SHP77 treated with DMSO at 0.1 percent for 48 hours (cell line): ENCODE measurements around the gene F12.

Experiments used
- DNase-seq: peaks from one replicate; lab custom pipeline; 2025; lab: John Stamatoyannopoulos, UW

The F12 gene

DNA sequence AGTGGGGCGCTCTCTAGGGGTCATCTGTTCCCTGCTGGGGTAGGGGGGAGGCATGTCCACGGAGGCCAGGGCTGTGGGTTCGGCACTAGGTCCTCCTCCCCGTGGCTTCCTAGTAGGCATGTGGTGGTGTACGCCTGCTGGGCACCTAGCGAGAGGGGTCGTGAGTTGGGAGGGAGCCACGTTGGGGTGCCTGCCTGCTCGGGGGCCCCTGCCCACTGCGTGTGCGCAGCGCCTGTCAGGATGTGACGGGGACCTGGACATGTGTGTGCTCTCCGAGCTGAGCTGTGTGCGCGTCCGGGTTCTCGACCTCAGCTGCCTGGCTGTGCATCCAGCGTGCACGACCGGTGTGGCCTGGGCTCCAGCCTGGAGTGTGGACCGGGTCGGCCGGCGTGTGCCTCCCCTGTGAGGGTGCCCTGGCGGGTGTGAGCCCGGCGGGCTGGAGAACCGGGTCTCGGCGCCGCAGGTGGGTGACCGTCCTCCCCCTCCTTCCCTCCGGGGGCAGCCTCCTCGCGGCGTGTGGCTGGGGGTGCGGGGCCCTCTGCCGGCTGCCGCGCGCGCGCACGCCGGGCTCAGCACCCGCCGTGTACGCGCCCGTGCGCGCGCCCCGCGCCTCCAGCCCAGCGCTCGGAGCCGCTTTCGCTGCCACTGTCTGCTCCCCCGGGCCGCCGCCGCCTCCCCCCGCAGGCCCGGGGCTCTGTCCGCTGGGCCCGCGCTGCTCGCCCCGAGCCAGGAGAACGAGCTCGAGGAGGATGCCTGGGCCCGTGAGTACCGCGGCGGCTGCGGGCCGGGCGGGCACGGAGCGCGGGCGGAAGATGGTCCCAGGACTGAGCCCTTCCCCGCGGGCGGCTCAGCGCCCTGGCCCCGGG is 37.1 kb upstream of the F12 start, which contains the start of gene PRR7:
Gene PRR7 (plus strand): TSS at position 615 of the 866 bp plus-strand sequence. CDS start 8,254 bp downstream, outside the sequence.
- peak; percentile 50 for DNase-seq

DNA sequence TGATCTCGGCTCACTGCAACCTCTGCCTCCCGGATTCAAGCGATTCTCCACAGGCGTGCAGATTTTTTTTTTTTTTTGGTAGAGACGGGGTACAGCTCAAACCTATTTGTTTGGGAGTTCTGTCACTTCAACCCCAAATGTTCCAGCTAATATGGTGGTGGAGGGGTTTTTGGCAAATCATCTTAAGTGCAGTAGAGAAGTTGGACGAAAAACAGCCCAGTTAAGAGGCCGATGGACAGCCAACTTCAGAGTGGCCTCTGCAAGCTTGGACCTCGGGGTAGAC is 36.5 kb upstream of the F12 start:
- no peak for DNase-seq

DNA sequence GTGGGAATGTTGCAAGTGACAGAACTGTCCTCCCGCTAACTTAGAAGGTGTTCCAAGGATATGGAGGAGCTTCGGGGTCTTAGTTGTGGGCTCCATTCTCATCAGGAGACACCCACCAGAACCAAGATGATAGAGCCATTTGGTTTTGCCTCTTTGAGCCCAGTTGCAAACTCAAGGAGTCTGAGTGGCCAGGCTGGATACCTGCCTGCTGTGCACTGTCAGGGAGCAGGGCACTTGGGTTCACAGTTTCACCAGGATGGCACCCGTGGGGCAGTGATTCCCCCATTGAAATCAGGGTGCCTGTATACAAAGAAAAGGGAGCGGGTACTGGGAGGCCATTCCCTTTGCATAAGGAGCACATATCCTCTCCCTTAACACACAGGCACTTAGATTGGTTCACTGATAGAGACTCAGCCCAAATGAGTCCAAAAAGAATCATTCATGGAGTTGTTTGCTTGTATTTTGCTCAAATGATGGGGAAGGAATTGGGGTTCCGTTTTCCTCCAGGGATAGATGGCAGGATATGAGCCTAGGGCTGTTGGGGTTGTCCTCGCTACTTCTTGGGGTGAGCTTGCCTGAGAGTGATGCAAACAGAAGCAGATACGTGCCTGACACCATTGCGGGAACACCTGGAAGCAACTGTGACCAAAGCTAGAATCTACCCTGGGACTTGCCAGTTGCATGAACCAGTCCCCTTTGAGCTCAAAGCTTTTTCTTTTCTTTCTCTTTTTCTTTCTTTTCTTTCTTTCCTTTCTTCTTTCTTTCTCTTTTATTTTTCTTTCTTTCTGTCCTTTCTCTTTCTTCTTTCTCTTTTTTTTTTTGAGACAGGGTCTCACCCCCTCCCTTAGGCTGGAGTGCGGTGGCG is 35.9 kb upstream of the F12 start:
- DNase-seq, result no peak

DNA sequence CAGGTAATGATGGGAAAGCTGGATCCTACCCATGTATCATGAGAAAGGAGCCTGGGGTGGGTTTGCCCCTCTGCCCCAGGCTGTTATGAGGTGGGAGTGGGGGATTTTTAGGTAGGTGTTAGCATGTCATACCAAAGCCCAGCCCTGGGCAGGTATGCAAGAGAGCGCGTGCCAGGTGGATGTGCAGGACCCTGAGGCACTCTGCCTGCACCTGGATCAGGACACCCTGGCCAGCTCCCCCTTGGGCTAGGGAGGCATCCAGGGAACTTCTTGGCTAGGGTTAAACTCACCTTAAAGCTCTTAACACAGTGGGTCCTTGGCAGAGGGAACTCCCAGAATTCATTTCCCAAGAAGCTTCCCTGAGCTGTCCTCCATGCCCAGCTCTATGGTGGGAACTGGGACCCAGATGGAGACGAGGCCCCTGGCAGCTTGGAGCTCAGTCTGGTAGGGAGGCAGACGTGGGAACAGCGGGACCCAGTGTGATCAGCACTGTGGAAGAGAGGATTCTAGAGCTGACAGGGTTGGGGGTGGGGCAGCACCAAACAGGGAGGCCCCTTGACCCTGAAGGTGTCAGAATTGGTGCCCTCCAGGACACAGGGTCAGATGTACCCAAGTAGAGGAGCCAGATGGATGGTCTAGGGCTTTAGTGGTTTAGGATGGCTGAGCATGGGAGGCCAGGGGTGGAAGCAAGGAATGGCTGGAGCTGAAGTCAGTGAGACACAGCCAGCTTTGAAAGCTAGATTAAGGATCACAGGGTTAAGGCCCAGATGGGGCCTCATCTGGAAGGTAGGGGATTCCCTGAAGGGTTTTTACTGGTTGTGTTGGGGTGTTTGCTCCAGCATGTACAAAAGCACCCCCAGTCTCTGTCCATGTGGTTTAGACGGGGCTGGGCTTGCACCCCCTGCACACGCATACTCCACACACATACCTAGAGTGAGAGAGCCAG is 35.0 kb upstream of the F12 start:
- DNase-seq, result no peak

DNA sequence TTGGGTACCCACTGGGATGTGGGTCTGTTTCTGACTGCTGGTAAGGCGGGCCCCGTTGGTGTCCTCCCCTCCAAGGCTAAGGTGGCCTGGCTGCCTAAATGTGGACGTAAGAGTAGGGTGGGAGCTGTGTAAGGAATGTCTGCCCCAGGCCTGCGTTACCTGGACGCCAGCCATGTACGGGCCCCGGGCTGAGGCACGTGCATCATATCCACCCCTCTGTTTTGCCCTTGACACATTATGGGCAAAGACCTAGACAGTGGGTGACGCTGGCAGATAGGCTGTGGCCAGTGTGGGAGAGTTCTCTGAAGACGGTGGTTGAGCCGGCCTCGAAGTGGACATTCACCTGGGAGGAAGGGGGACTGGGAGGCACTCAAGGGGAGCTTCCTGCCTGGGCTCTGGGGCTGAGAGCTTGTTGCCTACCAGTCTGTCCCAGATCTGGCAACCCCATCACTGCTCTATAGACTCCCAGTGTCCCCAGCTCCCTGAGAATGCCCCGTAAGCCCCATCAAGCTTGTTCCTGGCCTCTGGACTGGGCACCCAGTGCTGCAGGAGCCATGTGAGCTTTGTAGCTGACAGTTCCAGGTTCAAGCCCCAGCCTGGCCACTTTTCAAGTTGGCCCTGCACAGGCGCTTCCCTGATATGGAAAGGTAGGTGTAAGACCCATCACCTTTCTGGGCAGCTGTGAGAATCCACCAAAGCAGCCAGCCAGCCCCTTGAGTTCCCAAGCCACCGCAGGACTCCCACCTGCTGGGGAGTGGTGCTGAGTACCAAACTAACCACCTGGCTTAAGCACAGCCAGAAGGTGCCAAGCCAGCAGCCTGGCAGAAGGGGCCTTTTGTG is 34.0 kb upstream of the F12 start:
- DNase-seq, result no peak

DNA sequence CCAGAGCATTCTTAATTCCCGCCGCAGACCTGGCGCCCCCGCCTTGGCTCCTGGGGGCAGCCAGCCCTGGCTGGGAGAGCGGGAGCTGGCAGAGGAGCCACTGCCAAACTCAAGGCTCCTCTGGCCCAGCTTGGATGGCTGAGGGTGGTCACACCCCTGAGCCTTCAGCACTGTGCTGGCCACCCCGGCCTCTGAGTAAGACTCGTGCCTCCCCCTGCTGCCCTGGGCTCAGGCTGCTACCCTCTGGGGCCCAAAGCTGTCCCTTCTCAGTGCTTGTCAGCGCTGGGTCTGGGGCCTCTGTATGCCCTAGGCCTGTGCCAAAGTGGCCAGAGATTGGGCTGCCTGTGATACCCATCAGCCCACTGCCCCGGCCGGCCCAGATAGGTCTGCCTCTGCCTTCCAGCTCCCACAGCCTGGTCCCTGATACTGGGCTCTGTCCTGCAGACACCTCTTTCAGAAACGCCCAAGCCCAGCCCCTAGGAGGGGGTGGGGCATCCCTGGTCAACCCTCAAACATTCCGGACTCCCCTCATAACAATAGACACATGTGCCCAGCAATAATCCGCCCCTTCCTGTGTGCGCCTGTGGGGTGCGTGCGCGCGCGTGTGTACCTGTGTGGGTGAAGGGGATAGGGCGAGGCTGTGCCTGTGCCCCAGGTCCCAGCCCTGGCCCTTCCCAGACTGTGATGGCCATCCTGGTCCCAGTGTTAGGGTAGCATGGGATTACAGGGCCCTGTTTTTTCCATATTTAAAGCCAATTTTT is 32.9 kb upstream of the F12 start:
- DNase-seq, result no peak

DNA sequence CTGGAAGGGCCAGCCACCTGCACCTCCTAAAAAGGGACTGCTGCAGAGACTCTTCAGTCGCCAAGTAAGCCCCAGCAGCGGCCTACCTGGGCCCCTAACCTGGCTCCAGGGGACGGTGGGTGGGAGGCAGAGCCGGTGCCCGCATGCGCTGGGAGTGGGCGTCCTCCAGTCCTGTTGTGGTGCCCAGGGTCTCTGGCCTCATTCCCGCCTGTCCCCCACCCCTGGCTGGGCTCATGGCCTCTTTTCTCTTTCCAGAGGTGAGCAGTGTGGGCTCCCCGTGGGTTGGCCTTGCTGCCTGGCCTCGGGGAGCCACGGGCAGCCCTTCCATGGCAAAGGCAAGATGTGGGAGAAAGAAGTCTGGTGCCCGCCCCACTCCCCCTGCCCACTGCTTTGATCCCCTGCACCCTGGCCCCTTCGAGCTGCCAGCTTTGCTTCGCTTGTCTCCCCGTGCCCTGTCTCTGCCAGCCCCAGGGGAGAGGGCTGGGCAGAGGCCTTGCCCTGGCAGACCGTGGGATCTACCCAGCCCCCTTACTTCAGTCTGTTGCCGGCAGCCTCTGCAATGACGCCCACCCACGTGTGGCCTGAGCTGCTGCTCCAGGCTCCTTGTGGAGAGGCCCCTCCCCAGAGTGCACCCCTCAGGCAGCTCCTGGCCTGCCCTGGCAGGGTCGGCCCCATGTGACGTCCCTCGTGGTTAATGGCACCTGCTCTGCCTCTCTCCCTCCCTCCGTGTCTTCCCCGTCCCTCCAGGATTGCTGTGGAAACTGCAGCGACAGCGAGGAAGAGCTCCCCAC is 31.8 kb upstream of the F12 start:
- no peak for DNase-seq

DNA sequence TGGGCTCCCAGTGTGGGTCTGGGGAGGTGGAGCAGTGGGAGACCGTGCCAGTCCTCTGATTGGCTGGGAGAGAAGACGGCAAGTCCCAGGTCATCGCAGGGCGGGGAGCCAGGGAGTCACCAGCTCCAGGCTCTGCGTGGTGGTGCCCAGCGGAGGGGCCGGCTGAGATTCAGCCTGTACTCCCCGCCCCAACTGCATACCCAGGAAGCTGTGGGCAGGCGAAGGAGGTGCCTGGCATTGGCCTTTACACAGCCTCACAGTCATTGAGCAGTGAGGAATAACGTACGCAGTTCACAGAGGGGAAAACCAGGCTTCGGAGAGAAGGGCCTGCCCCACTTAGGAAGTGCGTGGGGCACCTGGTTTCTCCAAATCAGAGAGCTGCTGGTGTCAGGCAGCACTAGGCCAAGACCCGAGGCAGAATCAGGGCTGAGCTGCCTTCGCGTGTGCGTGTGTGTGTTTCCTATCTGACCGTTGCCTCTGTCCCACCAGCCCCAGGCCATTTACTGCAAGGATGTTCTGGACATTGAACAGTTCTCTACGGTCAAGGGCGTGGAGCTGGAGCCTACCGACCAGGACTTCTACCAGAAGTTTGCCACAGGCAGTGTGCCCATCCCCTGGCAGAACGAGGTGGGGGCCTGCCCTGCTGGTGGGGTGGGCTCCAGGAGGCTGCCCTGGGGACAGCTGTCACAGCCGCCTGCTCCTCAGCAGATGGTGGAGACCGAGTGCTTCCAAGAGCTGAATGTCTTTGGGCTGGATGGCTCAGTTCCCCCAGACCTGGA is 31.0 kb upstream of the F12 start:
- no peak for DNase-seq

DNA sequence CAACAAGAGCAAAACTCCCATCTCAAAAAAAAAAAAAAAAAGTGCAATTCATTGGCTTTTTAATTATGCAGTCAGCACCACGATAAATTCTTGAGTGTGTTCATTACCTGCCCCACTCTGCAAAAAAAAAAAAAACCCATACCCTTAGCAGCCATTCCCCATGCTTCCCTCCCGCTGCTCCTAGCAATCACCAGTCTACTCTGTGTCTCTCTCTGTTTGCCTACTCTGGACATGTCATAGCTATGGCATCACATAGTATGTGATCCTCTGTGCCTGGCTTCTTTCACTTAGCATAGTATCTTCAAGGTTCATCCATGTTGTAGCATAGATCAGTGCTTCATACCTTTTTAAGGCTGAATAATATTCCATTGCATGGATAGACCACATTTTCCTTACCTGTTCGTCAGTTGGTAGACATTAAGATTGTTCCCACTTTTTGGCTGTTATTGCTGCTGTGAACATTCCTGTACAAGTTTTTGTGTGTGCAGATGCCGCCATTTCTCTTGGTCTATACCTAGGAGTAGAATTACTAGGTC is 30.2 kb upstream of the F12 start:
- DNase-seq, result no peak

DNA sequence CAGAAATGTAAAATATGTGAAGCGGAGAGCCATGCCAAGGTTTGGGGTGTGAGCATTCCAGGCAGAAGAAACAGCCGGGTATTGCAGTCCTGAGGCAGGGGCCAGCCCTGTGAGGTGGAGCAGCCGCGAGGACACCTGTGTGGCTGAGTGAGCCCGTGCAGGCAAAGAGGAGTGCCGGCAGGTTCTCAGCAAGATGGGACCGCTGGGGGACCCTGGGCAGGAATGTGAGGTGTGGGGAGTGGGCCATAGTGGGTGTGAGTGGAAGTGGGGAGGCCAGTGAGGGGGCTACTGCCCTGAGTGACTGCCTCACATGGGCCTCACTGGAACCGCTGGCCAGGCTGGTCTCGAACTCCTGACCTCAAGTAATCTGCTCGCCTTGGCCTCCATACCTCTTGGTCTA is 29.1 kb upstream of the F12 start:
- no peak for DNase-seq

DNA sequence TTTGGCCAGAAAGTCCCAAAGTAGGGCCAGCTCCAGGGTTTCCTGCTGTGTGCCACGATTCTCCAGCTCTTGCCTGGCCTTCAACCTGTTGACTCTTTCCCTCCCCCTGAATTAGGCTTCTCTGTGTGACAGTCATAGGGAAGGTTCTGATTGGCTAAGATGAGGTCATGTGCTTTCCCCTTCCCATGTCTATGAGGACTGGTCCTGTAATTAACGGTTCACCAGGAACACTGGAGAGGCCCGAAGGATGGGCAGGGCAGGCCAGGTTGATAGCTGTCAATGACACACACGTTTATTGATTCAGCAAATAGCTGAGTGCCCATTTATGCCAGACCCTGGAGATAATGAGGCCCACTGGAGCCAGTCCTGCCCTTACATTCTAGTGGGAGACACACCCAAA is 28.3 kb upstream of the F12 start:
- DNase-seq, result no peak

DNA sequence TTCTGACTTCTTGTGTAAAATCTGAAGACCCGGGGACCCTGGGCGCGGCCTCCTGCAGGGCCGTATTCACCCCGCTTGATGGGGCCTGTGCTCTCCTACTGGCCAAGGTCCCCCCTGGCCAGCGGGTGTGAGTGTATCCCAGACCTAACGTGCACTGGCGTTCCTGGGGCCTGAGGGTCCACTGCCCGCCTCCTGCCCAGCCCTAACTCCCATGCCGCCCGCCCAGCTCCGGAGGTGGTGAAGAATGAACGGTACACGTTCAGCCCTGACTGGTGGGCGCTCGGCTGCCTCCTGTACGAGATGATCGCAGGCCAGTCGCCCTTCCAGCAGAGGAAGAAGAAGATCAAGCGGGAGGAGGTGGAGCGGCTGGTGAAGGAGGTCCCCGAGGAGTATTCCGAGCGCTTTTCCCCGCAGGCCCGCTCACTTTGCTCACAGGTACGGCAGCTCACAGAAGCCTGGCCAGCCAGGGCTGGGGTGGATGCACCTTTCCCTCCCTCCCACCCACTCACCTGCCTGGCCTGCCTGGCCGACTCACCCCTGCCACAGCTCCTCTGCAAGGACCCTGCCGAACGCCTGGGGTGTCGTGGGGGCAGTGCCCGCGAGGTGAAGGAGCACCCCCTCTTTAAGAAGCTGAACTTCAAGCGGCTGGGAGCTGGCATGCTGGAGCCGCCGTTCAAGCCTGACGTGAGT is 26.6 kb upstream of the F12 start:
- no peak for DNase-seq

DNA sequence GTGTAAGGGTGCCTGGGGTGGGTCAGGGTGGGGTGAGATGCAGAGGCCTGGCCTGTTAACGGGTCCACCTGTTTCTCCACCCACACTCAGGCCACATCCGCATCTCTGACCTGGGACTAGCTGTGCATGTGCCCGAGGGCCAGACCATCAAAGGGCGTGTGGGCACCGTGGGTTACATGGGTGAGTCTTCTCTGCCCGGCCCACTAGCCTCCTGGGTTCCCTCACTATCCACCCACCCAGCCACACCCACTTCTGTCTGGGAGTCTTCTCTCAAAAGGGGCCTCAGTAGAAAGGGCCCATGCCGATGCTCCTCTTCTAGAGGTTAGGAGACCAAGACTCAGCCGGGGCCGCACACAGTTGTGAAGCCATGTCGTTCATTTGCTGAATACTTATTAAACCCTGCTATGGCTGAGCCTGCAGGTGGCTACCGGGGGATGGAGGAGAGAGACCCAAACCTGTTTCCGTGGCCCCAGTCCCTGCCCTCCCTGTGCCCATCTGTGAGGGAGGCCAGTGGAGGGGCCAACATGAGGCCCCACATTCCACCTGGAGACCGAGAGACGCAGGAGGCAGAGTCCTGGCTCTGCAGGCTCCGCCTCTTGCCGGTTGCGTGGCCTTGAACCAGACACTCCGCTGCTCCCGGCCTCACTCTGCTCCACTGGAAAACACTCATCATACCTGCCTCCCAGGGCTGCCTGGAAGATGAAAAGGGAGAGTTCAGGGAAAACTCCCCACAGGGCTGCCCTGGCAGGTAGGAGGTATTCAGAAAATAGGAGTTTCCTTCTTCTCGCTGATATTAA is 25.8 kb upstream of the F12 start:
- no peak for DNase-seq

DNA sequence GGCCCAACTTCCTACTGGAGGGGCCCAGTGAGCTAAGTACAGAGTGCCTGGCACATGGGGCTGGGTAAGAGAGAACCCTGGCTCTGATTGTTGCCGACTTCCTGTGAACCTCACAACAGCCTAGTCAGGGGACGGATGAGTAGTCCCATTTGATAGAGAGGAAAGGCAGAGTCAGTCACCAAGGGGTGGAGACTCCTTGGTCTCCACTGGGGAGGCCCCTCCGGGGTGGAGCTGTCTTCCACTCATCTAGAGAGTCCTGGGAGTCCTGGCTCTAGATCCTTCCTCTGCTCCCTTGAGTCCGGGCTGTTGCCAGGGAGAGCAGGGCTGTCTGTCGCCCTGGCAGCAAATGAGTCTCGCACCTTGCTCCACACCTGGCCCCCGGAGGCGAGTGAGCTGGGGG is 25.1 kb upstream of the F12 start:
- no peak for DNase-seq

DNA sequence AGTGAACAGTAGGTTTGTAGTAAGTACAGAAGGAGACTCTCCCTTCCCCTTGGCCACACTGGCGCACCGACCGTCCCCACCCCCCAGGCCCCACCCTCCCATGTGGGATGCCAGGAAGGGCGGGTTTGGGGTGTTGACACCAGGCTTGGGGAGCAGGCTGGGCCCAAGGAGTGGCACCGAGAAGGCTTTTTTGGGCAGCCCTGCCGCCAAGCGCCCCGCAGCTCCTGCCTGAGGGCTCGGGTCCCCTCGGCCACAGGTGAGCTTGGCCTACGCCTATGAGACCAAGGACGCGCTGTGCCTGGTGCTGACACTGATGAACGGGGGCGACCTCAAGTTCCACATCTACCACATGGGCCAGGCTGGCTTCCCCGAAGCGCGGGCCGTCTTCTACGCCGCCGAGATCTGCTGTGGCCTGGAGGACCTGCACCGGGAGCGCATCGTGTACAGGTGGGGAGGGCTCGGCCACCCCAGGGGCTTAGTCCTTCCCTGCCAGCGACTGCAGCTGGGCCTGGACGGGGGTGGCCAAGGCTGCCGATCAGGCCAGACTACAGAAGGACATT is 24.4 kb upstream of the F12 start:
- DNase-seq, result no peak

DNA sequence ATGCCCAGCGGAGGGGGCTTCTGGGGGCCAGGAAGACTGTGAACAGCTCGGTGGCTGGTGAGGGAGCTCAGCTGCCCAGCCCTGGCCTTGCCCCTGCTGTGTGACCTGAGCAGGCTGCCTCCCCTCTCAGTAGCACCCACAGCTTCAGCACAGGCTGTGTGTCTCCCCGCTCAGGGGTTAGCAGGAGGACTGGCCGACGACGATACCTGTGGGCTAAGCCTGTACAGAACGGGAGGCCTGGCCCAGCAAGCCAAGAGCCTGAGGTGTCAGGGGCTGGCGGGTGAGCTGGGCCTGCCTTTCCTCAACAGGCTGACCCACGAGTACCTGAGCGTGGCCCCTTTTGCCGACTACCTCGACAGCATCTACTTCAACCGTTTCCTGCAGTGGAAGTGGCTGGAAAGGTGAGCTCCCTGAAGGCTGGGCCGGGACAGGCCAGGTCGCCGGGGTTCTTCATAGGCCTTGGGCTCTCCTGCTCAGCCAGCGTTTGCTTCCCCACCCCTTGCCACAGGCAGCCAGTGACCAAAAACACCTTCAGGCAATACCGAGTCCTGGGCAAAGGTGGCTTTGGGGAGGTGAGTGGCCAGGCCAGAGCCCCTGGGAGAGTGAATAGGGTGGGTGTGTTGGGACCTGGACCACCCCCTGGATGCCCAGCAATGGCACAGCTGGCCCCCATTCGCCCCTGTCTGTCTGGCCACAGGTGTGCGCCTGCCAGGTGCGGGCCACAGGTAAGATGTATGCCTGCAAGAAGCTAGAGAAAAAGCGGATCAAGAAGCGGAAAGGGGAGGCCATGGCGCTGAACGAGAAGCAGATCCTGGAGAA is 23.7 kb upstream of the F12 start:
- no peak for DNase-seq
